Fibroblast of lung (primary cell): ENCODE data around the gene FBXW12. TPM values are rescaled to one million over a fixed set of nuclear protein-coding genes. Genes with fewer than 3 reads are reported as not detected.

Experiments used
- DNase-seq, 2 donors: peaks; one replicate each; pipeline versions ENCODE4 v3.0.0 to v3.0.0-alpha.2; 2010; ENCODE audit warnings: low read depth in 2 of 2
- H2AFZ ChIP-seq: 2 replicates; pipeline ENCODE4 v1.5.1; 2012; ENCODE audit warnings: low read length, control low read depth, inconsistent platforms
- H3K27ac ChIP-seq: 2 replicates; pipeline ENCODE4 v1.5.1; 2011; ENCODE audit warnings: low read length, control low read depth; ENCODE audit not compliant: insufficient read depth
- H3K27me3 ChIP-seq: 2 replicates; pipeline ENCODE4 v1.5.1; 2011; ENCODE audit warnings: mild to moderate bottlenecking, low read length; ENCODE audit not compliant: control insufficient read depth, insufficient read depth
- H3K36me3 ChIP-seq: 2 replicates; pipeline ENCODE4 v1.5.1; 2011; ENCODE audit warnings: low read length; ENCODE audit not compliant: control insufficient read depth, insufficient read depth
- H3K4me1 ChIP-seq: 2 replicates; pipeline ENCODE4 v1.5.1; 2011; ENCODE audit warnings: low read length; ENCODE audit not compliant: control insufficient read depth, insufficient read depth; ENCODE audit errors: extremely low read depth
- H3K4me2 ChIP-seq: 2 replicates; pipeline ENCODE4 v1.5.1; 2011; ENCODE audit warnings: low read length, control low read depth; ENCODE audit not compliant: insufficient read depth; ENCODE audit errors: extremely low read depth
- H3K4me3 ChIP-seq, 4 experiments: fragments of 200-600 bp in 1 of 4; sonication (generic) in 1 of 4; replicated peaks in 1 of 4; 2 replicates each; pipeline ENCODE4 v1.5.1; 2011 to 2016; ENCODE audit warnings: low read length in 4 of 4, low read depth in 3 of 4, mild to moderate bottlenecking in 3 of 4, control low read depth in 2 of 4, inconsistent platforms in 1 of 4, mixed read lengths in 1 of 4; ENCODE audit not compliant: insufficient read depth in 1 of 4; ENCODE audit errors: control extremely low read depth in 1 of 4
- H3K79me2 ChIP-seq: 2 replicates; pipeline ENCODE4 v1.5.1; 2012; ENCODE audit warnings: mild to moderate bottlenecking, low read length, inconsistent platforms; ENCODE audit not compliant: control insufficient read depth, insufficient read depth
- H3K9ac ChIP-seq: 2 replicates; pipeline ENCODE4 v1.5.1; 2011; ENCODE audit warnings: mild to moderate bottlenecking, low read length, control low read depth; ENCODE audit not compliant: insufficient read depth
- H3K9me3 ChIP-seq: 2 replicates; pipeline ENCODE4 v1.5.1; 2012; ENCODE audit warnings: low read depth, low read length; ENCODE audit not compliant: control insufficient read depth, insufficient read depth
- H4K20me1 ChIP-seq: 2 replicates; pipeline ENCODE4 v1.5.1; 2011; ENCODE audit warnings: low read length; ENCODE audit not compliant: control insufficient read depth, insufficient read depth; ENCODE audit errors: extremely low read depth
- EZH2 ChIP-seq: IDR thresholded peaks from 2 replicates; pipeline ENCODE4 v1.5.1; 2012; ENCODE audit warnings: low read length, control low read depth, mild to moderate bottlenecking; ENCODE audit errors: missing control alignments
- polyA plus RNA-seq, 2 donors: library from polyadenylated mRNA; depleted of rRNA in 1 of 2; stranded (reverse) in 1 of 2; unstranded in 1 of 2; fragments of >200 nt; gene quantifications; 2 replicates each; pipeline ENCODE4 v1.2.1, GENCODE V29; 2011 to 2012; ENCODE audit warnings: missing spikeins in 1 of 2
- total RNA-seq: library from RNA; depleted of rRNA; stranded (reverse); fragments of >200 nt; gene quantifications from 2 replicates; pipeline ENCODE4 v1.2.1, GENCODE V29; 2014
- TF ChIP-seq, protein P1 (sequence below), 2 donors: IDR thresholded peaks in 1 of 2; conservative IDR thresholded peaks in 1 of 2; 1 replicate in 1 of 2; 2 replicates in 1 of 2; pipeline ENCODE4 v1.5.1; 2011 to 2012; ENCODE audit warnings: low read length in 2 of 2, control low read depth in 1 of 2, inconsistent platforms in 1 of 2, low read depth in 1 of 2, mild to moderate bottlenecking in 1 of 2

FBXW12 gene
- total and polyA plus RNA-seq, 2 donors (not counting 1 experiment from before 2014, with no cell fraction given), result 0.06 TPM; not detected in 1

DNA sequence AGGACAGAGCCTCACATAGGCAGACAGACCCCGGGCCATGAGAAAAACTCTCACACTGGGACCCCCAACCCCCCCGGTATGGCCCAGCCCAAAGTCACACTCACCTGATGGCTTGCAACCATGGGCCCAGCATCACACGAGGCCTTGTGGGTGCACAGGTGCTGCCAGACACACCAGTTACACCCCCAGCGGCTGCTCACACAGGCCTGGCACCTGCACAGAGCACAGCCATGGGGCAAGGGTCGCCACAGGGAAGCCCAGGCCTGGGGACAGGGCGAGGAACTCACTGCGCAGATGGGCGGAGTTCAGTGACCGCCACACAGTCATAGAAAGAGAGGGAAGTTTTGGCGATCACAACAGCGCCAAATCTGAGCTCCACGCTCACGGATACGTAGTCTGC is 48.5 kb downstream of the FBXW12 start:
- Histone ChIP-seq H3K27me3 (no peaks in the 10 kb centered on the region), H2AFZ (no peak overlapping the region), H3K9me3 (no peaks in the 10 kb centered on the region), H3K4me2 (no peak overlapping the region), H3K4me1 (no peaks in the 10 kb centered on the region), H4K20me1 (no peaks in the 10 kb centered on the region), H3K79me2 (no peaks in the 10 kb centered on the region), H3K27ac (no peak overlapping the region), H3K9ac (no peak overlapping the region), H3K36me3 (peaks cover 6% of the 10 kb centered on the region), H3K4me3 (no peak overlapping the region)
- TF ChIP-seq, protein P1, sequence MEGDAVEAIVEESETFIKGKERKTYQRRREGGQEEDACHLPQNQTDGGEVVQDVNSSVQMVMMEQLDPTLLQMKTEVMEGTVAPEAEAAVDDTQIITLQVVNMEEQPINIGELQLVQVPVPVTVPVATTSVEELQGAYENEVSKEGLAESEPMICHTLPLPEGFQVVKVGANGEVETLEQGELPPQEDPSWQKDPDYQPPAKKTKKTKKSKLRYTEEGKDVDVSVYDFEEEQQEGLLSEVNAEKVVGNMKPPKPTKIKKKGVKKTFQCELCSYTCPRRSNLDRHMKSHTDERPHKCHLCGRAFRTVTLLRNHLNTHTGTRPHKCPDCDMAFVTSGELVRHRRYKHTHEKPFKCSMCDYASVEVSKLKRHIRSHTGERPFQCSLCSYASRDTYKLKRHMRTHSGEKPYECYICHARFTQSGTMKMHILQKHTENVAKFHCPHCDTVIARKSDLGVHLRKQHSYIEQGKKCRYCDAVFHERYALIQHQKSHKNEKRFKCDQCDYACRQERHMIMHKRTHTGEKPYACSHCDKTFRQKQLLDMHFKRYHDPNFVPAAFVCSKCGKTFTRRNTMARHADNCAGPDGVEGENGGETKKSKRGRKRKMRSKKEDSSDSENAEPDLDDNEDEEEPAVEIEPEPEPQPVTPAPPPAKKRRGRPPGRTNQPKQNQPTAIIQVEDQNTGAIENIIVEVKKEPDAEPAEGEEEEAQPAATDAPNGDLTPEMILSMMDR (conservative IDR thresholded peaks at IDR 0.05 in 1 of 2, IDR thresholded peaks at IDR 0.05 in 1 of 2; ENCODE audit: low read depth in 1 of 2, low read length in 2 of 2), result no peak
- DNase-seq, result no peak

DNA sequence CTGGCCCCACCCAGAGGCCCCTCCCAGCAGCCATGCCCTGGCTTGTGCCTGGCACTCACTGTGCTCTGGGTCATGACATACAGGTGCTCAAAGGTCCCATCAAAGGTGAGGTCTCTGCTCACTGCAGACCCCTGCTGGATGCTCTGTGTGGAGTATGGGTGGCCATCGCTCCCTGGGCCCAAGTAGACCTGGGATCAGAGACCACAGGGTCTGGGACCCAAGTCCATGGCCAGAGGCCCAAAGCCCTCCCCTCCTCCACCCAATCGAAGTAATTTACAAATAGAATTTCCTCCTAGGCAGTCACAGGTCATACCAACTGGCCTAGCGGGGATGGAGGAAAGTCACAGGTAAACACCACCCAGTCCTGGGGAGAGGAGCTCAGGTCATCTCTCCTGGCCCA is 50.3 kb downstream of the FBXW12 start:
- no peaks in the 10 kb centered on the region for H3K79me2 ChIP-seq
- no peak for TF ChIP-seq EZH2
- TF ChIP-seq, protein P1 (conservative IDR thresholded peaks at IDR 0.05 in 1 of 2, IDR thresholded peaks at IDR 0.05 in 1 of 2; ENCODE audit: low read depth in 1 of 2, low read length in 2 of 2), result no peak
- no peak overlapping the region for H2AFZ ChIP-seq
- no peaks in the 10 kb centered on the region for H4K20me1 ChIP-seq
- DNase-seq, result no peak
- H3K4me1 ChIP-seq, result peaks cover 6% of the 10 kb centered on the region
- no peak overlapping the region for H3K4me3 ChIP-seq
- no peaks in the 10 kb centered on the region for H3K9me3 ChIP-seq
- no peak overlapping the region for H3K9ac ChIP-seq
- H3K36me3 ChIP-seq, result peaks cover 4% of the 10 kb centered on the region
- no peak overlapping the region for H3K4me2 ChIP-seq
- H3K27me3 ChIP-seq, result no peaks in the 10 kb centered on the region
- no peak overlapping the region for H3K27ac ChIP-seq

DNA sequence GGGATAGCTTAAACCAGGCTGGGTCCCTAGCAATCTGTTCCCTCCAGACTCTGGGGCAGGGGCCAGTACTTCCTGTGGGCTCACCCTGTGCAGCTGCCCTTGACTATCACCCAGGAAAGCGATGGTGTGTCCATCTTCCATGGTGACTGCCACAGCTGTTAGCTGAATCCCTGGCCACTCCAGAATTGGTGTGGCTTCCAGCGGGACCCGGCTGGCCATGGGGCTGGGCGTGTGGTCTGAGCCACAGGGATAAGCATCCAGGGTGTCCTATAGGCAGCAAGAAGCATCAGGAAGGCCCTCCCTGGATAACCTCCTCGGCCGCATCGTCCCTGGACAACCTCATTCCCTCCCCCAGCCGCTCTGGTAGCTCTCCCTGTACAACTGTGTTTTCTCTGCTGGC is 50.7 kb downstream of the FBXW12 start:
- no peak overlapping the region for H2AFZ ChIP-seq
- peaks cover 7% of the 10 kb centered on the region for H3K4me1 ChIP-seq
- no peak overlapping the region for H3K9ac ChIP-seq
- H3K9me3 ChIP-seq, result no peaks in the 10 kb centered on the region
- H3K27ac ChIP-seq, result no peak overlapping the region
- no peaks in the 10 kb centered on the region for H3K79me2 ChIP-seq
- H4K20me1 ChIP-seq, result no peaks in the 10 kb centered on the region
- peaks cover under 1% of the 10 kb centered on the region for H3K36me3 ChIP-seq
- H3K4me2 ChIP-seq, result no peak overlapping the region
- H3K4me3 ChIP-seq, result no peak overlapping the region
- DNase-seq, result no peak
- TF ChIP-seq, protein P1 (conservative IDR thresholded peaks at IDR 0.05 in 1 of 2, IDR thresholded peaks at IDR 0.05 in 1 of 2; ENCODE audit: low read depth in 1 of 2, low read length in 2 of 2), result no peak
- no peak for TF ChIP-seq EZH2
- no peaks in the 10 kb centered on the region for H3K27me3 ChIP-seq
